Thyroid gland (tissue), 4 donors: ENCODE results near the gene CCDC121. TPM values are rescaled to one million over a fixed set of nuclear protein-coding genes. Genes with fewer than 3 reads are reported as not detected.

Experiments used
- DNase-seq, 2 donors: peaks; one replicate each; pipeline ENCODE4 v3.0.0-alpha.2; 2019
- H3K27ac ChIP-seq, 3 donors: fragments of 200-600 bp; sonication (generic); 1 replicate in 2 of 3; 2 replicates in 1 of 3; pipeline ENCODE4 v1.5.1; 2016 to 2019; ENCODE audit warnings: mild to moderate bottlenecking in 1 of 3, moderate library complexity in 1 of 3
- H3K27me3 ChIP-seq: fragments of 200-600 bp; sonication (generic); one replicate; pipeline ENCODE4 v1.5.1; 2019
- H3K36me3 ChIP-seq, 2 donors: fragments of 200-600 bp; sonication (generic); one replicate each; pipeline ENCODE4 v1.5.1; 2016 to 2019
- H3K4me1 ChIP-seq, 2 donors: fragments of 200-600 bp; sonication (generic); one replicate each; pipeline ENCODE4 v1.5.1; 2017 to 2019
- H3K4me3 ChIP-seq, 3 donors: fragments of 200-600 bp; sonication (generic); replicated peaks in 1 of 3; 1 replicate in 2 of 3; 2 replicates in 1 of 3; pipeline ENCODE4 v1.5.1; 2016; ENCODE audit warnings: mild to moderate bottlenecking in 1 of 3
- H3K9me3 ChIP-seq: fragments of 200-600 bp; sonication (generic); one replicate; pipeline ENCODE4 v1.5.1; 2017
- CTCF ChIP-seq, 6 experiments: fragments of 200-600 bp in 3 of 6; fragments of 450-650 bp in 3 of 6; sonication (generic) in 3 of 6; IDR thresholded peaks; one replicate each; pipeline ENCODE4 v1.5.1; 2016 to 2019; ENCODE audit warnings: antibody characterized with exemption in 6 of 6, mild to moderate bottlenecking in 2 of 6, inconsistent platforms in 1 of 6, moderate library complexity in 1 of 6
- POLR2A ChIP-seq, 2 donors: fragments of 450-650 bp; IDR thresholded peaks; one replicate each; pipeline ENCODE4 v1.6.1; 2017; ENCODE audit warnings: antibody characterized with exemption in 2 of 2, mild to moderate bottlenecking in 2 of 2, moderate library complexity in 1 of 2
- WGBS, 2 donors: methylation state at CpG; one replicate each; pipeline ENCODE4 v1.1.5; 2017; 5-methylcytosine and 5-hydroxymethylcytosine counted together
- intact Hi-C: fragments of 100-400 bp; cut with DNase I; formaldehyde crosslinking; loops from one replicate; pipeline ENCODE4 v1.15.1; 2023
- total RNA-seq, 4 donors: library from RNA; depleted of rRNA; stranded (reverse); fragments of >200 nt; gene quantifications; one replicate each; pipeline ENCODE4 v1.2.3, GENCODE V29; 2016

The CCDC121 gene
- total RNA-seq, 4 donors from 2014 or later: 7.2 to 9.9 (median 8.0) TPM

DNA sequence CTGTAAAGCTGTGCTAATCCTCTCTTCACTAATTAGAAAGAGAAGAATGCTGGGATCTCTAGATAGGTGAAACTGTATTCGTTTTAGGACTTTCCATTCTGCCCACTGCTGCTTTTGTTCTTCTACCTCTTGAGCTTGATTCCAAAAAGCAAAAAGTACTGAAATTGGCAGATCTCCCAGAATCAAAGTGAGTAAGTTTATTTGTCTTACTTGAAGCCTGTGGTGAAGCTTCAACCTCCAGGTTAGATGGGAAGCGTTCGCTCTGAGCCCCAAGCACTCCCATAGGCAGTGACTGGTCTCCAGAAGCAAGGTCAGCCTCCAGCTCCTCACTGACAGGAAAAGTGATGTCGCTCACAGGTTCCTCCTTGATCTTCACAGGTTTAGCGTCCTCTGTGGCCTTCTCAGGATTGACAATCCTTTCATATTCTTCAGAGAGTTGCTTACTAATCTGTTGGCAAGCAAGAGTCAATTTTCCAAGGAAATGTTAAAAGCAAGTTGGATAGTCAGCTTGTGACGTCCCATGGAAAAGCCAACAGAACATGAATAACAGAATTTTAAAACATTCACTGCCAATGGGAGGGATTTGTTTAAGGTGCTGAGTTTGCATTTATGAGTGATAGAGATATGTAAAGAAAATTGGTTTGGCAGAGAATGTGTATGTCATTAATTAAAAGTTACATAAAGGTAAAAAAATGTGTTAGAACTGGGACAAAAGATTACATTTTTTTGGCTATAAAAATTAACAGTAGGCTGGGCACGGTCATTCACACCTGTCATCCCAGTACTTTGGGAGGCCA lies 26.5 kb upstream of the CCDC121 start:
- Histone ChIP-seq H3K27ac (no peak overlapping the region), H3K36me3 (peaks cover 67 to 81% of the 10 kb centered on the region in 2 donors), H3K9me3 (no peaks in the 10 kb centered on the region), H3K4me3 (no peak overlapping the region), H3K4me1 (no peaks in the 10 kb centered on the region), H3K27me3 (no peaks in the 10 kb centered on the region)
- intact Hi-C loops: no loop called here
- DNase-seq: no peak
- no peak for TF ChIP-seq CTCF (IDR thresholded peaks at IDR 0.05)
- TF ChIP-seq POLR2A (IDR thresholded peaks at IDR 0.05): no peak
- whole genome bisulfite sequencing, 2 donors: 78 to 86% methylated on average over 7 of the region's 7 CpGs

DNA sequence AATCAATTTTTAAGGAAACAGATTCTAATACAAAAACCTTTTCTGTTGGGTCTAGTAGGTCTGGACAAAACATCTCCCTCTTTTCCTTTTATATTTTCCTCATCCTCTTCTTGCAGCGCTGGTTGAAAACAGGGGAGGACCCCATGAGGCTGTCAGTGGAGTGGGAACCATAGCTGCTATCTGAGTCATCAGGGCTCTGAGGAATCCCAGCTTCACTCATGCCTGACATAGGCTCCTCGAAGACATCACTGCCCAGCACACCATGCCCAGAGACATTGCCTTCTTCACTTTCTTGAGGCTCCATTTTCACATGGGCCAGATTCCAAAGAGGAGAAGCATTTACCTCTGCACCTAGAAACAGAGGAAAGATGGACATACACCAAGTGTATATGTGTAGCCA lies 24.6 kb upstream of the CCDC121 start:
- 85 to 88% methylated on average over 2 of the region's 2 CpGs for WGBS, 2 donors
- Histone ChIP-seq H3K27me3 (no peaks in the 10 kb centered on the region), H3K4me3 (no peak overlapping the region), H3K9me3 (no peaks in the 10 kb centered on the region), H3K4me1 (no peaks in the 10 kb centered on the region), H3K36me3 (peaks cover 76 to 91% of the 10 kb centered on the region in 2 donors), H3K27ac (no peak overlapping the region)
- no peak for DNase-seq
- TF ChIP-seq CTCF (IDR thresholded peaks at IDR 0.05) (no peak), POLR2A (IDR thresholded peaks at IDR 0.05) (no peak)
- intact Hi-C loops: no loop called here

GRCh38 chr2:27652790-27653189 lies 24.0 kb upstream of the CCDC121 start:
- 90 to 92% methylated on average over 1 of the region's 1 CpG for WGBS, 2 donors
- Histone ChIP-seq H3K4me3 (no peak overlapping the region), H3K27me3 (no peaks in the 10 kb centered on the region), H3K27ac (no peak overlapping the region), H3K4me1 (no peaks in the 10 kb centered on the region), H3K9me3 (no peaks in the 10 kb centered on the region), H3K36me3 (peaks cover 79 to 91% of the 10 kb centered on the region in 2 donors)
- no peak for DNase-seq
- intact Hi-C loops: no loop called here
- TF ChIP-seq POLR2A (IDR thresholded peaks at IDR 0.05): no peak
- TF ChIP-seq CTCF (IDR thresholded peaks at IDR 0.05): no peak

GRCh38 chr2:27652341-27652740 lies 23.5 kb upstream of the CCDC121 start:
- H3K27me3 ChIP-seq: no peaks in the 10 kb centered on the region

More at GRCh38 chr2:27652341-27652740, 23.5 kb upstream of the CCDC121 start:
- H3K27ac ChIP-seq: no peak overlapping the region
- TF ChIP-seq CTCF (IDR thresholded peaks at IDR 0.05) (no peak), POLR2A (IDR thresholded peaks at IDR 0.05) (no peak)
- peaks cover 80 to 91% of the 10 kb centered on the region in 2 donors for H3K36me3 ChIP-seq
- H3K4me1 ChIP-seq: no peaks in the 10 kb centered on the region
- H3K9me3 ChIP-seq: no peaks in the 10 kb centered on the region
- no peak overlapping the region for H3K4me3 ChIP-seq
- intact Hi-C loops: no loop called here
- no peak for DNase-seq
